ENCODE data around the gene RYR2.

DNA sequence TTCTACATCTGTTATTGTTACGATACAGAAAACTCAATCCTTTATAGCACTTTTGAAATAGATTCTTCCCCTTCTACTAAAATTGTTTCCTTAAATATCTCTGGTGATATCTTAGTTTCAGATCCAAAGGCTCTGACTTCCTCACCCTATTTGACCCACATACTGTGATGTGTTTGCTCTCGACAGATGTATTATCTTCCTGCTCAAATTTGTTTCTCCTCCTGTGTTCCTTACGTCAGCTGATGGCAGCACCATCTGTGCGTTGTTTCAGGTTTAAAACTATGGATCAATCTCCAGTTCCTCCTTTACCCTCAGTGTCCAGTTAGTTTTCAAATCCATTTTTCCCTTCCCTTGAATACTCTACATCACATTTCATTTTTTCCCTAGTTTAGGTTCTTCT is 274.4 kb downstream of the RYR2 start:
- TF ChIP-seq, protein P1, sequence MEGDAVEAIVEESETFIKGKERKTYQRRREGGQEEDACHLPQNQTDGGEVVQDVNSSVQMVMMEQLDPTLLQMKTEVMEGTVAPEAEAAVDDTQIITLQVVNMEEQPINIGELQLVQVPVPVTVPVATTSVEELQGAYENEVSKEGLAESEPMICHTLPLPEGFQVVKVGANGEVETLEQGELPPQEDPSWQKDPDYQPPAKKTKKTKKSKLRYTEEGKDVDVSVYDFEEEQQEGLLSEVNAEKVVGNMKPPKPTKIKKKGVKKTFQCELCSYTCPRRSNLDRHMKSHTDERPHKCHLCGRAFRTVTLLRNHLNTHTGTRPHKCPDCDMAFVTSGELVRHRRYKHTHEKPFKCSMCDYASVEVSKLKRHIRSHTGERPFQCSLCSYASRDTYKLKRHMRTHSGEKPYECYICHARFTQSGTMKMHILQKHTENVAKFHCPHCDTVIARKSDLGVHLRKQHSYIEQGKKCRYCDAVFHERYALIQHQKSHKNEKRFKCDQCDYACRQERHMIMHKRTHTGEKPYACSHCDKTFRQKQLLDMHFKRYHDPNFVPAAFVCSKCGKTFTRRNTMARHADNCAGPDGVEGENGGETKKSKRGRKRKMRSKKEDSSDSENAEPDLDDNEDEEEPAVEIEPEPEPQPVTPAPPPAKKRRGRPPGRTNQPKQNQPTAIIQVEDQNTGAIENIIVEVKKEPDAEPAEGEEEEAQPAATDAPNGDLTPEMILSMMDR (IDR thresholded peaks at IDR 0.05) = no peak
- TF ChIP-seq, protein P2, sequence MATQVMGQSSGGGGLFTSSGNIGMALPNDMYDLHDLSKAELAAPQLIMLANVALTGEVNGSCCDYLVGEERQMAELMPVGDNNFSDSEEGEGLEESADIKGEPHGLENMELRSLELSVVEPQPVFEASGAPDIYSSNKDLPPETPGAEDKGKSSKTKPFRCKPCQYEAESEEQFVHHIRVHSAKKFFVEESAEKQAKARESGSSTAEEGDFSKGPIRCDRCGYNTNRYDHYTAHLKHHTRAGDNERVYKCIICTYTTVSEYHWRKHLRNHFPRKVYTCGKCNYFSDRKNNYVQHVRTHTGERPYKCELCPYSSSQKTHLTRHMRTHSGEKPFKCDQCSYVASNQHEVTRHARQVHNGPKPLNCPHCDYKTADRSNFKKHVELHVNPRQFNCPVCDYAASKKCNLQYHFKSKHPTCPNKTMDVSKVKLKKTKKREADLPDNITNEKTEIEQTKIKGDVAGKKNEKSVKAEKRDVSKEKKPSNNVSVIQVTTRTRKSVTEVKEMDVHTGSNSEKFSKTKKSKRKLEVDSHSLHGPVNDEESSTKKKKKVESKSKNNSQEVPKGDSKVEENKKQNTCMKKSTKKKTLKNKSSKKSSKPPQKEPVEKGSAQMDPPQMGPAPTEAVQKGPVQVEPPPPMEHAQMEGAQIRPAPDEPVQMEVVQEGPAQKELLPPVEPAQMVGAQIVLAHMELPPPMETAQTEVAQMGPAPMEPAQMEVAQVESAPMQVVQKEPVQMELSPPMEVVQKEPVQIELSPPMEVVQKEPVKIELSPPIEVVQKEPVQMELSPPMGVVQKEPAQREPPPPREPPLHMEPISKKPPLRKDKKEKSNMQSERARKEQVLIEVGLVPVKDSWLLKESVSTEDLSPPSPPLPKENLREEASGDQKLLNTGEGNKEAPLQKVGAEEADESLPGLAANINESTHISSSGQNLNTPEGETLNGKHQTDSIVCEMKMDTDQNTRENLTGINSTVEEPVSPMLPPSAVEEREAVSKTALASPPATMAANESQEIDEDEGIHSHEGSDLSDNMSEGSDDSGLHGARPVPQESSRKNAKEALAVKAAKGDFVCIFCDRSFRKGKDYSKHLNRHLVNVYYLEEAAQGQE (IDR thresholded peaks at IDR 0.05; ENCODE audit: insufficient read depth in 1 of 2, low read depth in 2 of 2, low read length in 1 of 2) = no peak
- TF ChIP-seq POLR2AphosphoS5 (IDR thresholded peaks at IDR 0.05; ENCODE audit: low read depth, low read length) (no peak), SIN3A (IDR thresholded peaks at IDR 0.05; ENCODE audit: borderline replicate concordance, insufficient read depth, low read depth, low read length) (no peak)

Data from Panc1 (cell line).